DMS153 treated with DMSO at 0.1 percent for 48 hours (cell line): ENCODE results near the gene GP1BA.

Source experiments
- DNase-seq: peaks from one replicate; lab custom pipeline; 2025; ENCODE audit not compliant: unreplicated experiment; lab: John Stamatoyannopoulos, UW

Gene GP1BA

GRCh38 chr17:4937553-4937952 lies 5.5 kb downstream of the GP1BA start:
- no peak for DNase-seq

DNA sequence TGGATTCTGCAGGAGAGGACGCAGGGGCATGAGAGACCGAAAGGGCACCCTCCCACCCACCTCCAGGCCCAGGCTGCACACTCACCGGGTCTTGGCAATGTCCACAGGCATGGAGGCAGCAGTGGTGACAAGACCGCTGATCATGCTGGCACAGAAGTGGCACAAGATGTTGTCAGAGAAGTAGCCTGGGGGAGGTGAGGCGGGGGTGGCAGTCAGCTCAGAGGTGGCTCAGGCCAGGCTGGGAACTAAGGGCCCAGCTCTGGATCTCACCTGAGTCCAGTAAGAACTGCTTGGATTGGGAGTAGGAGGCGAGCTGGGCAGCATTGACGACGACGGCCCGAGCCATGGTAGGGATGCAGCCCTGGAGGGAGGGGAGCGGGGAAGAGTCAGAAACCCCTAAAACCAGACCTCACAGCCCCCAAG lies 6.0 kb downstream of the GP1BA start:
- DNase-seq, result no peak

DNA sequence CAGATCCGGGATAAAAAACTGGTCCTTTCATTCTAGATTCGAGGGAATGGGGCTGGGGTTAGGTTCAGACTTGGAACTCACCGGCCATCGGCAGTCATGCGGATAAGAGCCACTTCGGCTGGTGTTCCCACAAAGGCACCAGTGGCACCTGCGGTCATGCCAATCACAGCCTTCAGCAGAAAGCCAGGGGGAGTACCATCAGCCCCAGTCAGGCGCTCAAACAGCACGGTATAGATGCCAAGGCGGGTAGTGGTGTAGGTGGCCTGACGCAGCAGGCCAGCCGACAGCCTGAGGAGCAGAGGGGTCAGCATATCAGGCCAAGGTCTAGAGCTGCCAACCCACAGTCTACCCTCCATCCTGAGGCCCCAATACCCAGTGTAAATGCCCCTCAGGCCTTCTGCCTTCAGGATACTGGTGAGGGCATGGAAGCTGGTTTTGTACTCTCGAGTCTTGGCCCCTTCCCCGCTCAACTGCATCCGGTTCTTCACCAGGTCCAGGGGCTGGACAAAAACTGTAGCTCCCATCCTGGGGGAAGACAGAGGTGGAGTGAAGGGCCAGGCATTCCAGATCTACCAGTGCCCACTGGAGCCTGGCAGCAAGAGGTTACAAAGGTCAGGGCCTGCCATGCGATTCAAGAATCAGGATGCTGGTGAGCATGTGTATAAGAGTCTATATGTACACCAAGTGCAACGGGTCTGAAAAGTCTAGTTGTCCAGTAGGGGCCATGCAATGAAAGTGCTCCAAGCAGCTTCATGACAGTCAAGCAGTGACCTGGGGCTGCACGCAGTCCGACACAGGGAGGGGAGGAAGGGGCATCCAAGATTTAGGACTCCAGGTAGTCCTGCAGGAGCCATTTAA lies 6.8 kb downstream of the GP1BA start:
- DNase-seq, result no peak

DNA sequence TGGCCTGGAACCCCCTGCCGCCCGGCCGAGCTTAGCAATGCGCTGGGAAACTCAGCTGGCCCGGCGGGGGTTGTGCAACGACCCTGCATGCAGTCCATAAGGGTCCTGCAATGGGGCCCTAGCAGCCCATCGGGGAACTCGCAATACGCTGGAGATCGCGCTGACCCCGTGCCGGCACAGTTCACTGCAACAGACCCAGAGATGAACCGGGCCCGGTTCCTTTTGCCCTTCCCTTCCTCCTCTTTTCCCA lies 7.4 kb downstream of the GP1BA start:
- DNase-seq, result no peak

- peak; percentile 85 for DNase-seq
These were observed 7.9 kb downstream of the GP1BA start, which contains the start of the genes RNF167 and SLC25A11 for GRCh38 chr17:4939796-4940554. TSS of gene RNF167 (plus strand) at chr17:4940268. CDS start at chr17:4940910, 642 bp downstream. TSS of gene SLC25A11 (minus strand) at chr17:4940046. CDS start at chr17:4939910, 136 bp downstream.

DNA sequence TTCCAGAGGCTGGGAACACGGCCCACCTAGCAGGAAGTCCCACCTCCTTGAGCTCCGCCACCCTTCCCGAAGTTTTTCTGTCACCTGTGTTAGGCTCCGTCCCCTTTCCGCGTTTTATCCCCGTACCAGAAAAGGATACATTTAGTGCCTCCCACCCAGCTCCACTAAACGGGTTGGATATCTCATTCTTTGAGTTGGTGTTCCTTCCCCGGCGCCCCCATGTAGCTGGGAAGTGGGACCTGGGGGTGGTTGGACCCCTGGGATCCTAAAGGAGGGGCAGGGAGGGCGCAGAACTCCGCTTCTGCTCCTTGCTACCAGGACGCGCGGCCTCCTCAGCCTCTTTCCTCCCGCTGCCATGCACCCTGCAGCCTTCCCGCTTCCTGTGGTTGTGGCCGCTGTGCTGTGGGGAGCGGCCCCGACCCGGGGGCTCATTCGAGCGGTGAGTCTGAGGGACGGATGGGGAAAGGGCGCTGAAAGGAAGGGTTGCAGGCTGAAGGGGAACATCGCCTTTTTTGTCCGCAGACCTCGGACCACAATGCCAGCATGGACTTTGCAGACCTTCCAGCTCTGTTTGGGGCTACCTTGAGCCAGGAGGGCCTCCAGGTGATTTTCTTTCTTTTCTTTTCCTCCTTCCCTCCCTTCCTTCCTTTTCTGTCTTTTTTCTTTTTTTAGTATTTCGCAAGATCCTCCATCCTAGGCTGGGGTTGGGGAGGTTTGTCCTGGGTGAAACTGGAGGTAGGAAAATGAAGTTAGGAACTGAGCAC lies 8.7 kb downstream of the GP1BA start:
- no peak for DNase-seq

GRCh38 chr17:4941319-4941610 lies 9.2 kb downstream of the GP1BA start:
- no peak for DNase-seq

- DNase-seq, result no peak
These were observed 10.9 kb downstream of the GP1BA start for GRCh38 chr17:4942760-4943508.

- no peak for DNase-seq
These were observed 12.1 kb downstream of the GP1BA start for GRCh38 chr17:4944163-4944553.

DNA sequence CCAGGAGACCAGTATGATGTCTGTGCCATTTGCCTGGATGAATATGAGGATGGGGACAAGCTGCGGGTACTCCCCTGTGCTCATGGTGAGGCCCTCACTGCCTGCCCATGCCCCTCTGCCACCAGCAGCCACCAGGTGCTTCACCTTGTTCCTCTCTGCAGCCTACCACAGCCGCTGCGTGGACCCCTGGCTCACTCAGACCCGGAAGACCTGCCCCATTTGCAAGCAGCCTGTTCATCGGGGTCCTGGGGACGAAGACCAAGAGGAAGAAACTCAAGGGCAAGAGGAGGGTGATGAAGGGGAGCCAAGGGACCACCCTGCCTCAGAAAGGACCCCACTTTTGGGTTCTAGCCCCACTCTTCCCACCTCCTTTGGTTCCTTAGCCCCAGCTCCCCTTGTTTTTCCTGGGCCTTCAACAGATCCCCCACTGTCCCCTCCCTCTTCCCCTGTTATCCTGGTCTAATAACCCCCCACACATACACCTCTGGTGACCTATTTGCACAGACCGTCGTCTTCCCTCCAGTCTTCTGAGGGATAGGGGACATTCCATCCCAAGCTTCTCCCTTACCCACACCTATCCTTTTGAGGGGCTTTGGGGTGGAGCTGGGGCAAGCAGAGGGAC lies 12.6 kb downstream of the GP1BA start:
- no peak for DNase-seq

GRCh38 chr17:4945176-4945943 lies 13.3 kb downstream of the GP1BA start:
- no peak for DNase-seq

DNA sequence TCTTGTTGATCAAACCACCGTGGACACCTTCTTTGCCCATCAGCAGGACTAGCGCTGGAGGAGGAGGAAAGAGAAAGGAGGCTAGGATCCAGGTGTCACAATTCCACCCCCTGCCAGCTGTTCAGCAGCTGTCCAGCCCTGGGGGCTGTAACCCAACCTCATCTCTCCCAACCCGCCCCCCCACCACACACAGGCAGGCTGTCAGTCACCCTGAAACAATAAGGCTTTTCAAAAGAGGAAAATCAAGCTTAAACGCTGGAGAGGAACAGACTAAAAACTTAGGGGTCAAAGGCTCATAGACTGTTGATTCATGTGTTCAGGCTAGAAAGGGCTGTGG lies 13.8 kb downstream of the GP1BA start:
- no peak for DNase-seq

DNA sequence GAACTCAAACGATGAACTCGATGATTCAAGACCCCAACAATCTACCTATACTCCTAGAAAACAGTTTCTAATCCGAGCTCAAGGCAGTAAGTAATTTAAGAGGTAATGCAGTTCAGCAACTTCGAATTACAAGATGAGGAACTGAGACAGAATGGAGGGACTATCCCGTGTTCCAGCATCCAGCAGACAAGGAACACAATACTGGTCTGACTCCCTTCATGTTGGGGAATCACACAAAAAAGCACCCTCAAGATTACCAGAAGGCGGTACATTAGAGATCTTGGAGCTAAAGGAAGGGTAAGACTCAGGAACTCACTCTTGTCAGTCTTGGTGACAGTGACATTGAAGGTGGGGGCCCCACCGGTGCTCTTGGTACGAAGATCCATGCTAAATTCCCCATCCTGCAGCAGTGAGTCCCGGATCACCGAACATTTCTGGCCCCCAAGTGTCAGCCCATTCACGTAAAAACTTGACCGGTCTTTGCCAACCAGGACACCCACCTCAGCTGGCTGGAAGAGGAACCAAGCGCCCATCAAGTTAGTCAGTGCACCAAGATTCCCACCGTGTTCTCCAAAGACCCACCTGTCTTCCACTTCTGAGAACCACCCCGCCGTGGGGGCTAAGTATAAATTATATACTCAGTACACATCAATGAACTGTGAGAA lies 14.4 kb downstream of the GP1BA start:
- DNase-seq, result no peak

GRCh38 chr17:4947010-4947410 lies 14.9 kb downstream of the GP1BA start:
- DNase-seq, result no peak

GRCh38 chr17:4947411-4948165 lies 15.5 kb downstream of the GP1BA start:
- no peak for DNase-seq

- peak; percentile 39 for DNase-seq
These were observed 16.3 kb downstream of the GP1BA start, which contains the start of gene PFN1 for GRCh38 chr17:4948166-4948930. TSS of gene PFN1 (minus strand) at chr17:4948530. CDS start at chr17:4948394, 136 bp downstream.

GRCh38 chr17:4948931-4949320 lies 16.8 kb downstream of the GP1BA start:
- DNase-seq, result no peak
